Esophagus muscularis mucosa (tissue), 4 donors: ENCODE data around the gene UBE2J1. TPM values are rescaled to one million over a fixed set of nuclear protein-coding genes. Genes with fewer than 3 reads are reported as not detected.

Experiments used
- DNase-seq: peaks from one replicate; pipeline ENCODE4 v3.0.0-alpha.2; 2017; ENCODE audit errors: extremely low spot score
- H3K27ac ChIP-seq, 4 donors: fragments of 200-600 bp; sonication (generic); replicated peaks in 1 of 4; 1 replicate in 3 of 4; 2 replicates in 1 of 4; pipeline ENCODE4 v1.5.1; 2016 to 2019; ENCODE audit warnings: mild to moderate bottlenecking in 1 of 4
- H3K27me3 ChIP-seq, 4 donors: fragments of 200-600 bp; sonication (generic); one replicate each; pipeline versions ENCODE4 v1.5.1 to v1.6.0; 2016 to 2019
- H3K36me3 ChIP-seq, 4 donors: fragments of 200-600 bp; sonication (generic); one replicate each; pipeline ENCODE4 v1.5.1; 2016 to 2019
- H3K4me1 ChIP-seq, 4 donors: fragments of 200-600 bp; sonication (generic); one replicate each; pipeline ENCODE4 v1.5.1; 2016 to 2019
- H3K4me3 ChIP-seq, 4 donors: fragments of 200-600 bp; sonication (generic); 1 replicate in 2 of 4; 2 replicates in 2 of 4; pipeline ENCODE4 v1.5.1; 2016 to 2019; ENCODE audit warnings: mild to moderate bottlenecking in 4 of 4, moderate library complexity in 1 of 4
- H3K9me3 ChIP-seq, 4 donors: fragments of 200-600 bp; sonication (generic); 1 replicate in 3 of 4; 2 replicates in 1 of 4; pipeline ENCODE4 v1.5.1; 2016 to 2019
- EP300 ChIP-seq: sonication (generic); formaldehyde crosslinking; IDR thresholded peaks from one replicate; pipeline ENCODE4 v1.6.1; 2017; ENCODE audit warnings: antibody characterized with exemption
- POLR2A ChIP-seq: fragments of 450-650 bp; IDR thresholded peaks from one replicate; pipeline ENCODE4 v1.6.1; 2017; ENCODE audit warnings: antibody characterized with exemption, moderate library complexity, mild to moderate bottlenecking, low read depth
- POLR2AphosphoS5 ChIP-seq, 2 donors: sonication (generic); formaldehyde crosslinking; IDR thresholded peaks; one replicate each; pipeline ENCODE4 v1.6.1; 2017; ENCODE audit warnings: antibody characterized with exemption in 2 of 2
- WGBS: methylation state at CpG from one replicate; pipeline ENCODE4 v1.1.5; 2018; 5-methylcytosine and 5-hydroxymethylcytosine counted together
- intact Hi-C: fragments of 100-400 bp; cut with DNase I; formaldehyde crosslinking; loops from one replicate; pipeline ENCODE4 v1.15.1; 2023
- total RNA-seq, 4 donors: library from RNA; depleted of rRNA; stranded (reverse); fragments of >200 nt; gene quantifications; one replicate each; pipeline versions ENCODE4 v1.1.0 to v1.2.1, GENCODE V29; 2016
- TF ChIP-seq, protein P1 (sequence below), 3 experiments: fragments of 200-600 bp in 2 of 3; fragments of 450-650 bp in 1 of 3; sonication (generic) in 2 of 3; IDR thresholded peaks; one replicate each; pipeline ENCODE4 v1.5.1; 2017 to 2019; ENCODE audit warnings: antibody characterized with exemption in 3 of 3, mild to moderate bottlenecking in 2 of 3, moderate library complexity in 1 of 3

UBE2J1 gene
- total RNA-seq, 4 donors from 2014 or later: 31.0 to 36.6 (median 33.6) TPM

DNA sequence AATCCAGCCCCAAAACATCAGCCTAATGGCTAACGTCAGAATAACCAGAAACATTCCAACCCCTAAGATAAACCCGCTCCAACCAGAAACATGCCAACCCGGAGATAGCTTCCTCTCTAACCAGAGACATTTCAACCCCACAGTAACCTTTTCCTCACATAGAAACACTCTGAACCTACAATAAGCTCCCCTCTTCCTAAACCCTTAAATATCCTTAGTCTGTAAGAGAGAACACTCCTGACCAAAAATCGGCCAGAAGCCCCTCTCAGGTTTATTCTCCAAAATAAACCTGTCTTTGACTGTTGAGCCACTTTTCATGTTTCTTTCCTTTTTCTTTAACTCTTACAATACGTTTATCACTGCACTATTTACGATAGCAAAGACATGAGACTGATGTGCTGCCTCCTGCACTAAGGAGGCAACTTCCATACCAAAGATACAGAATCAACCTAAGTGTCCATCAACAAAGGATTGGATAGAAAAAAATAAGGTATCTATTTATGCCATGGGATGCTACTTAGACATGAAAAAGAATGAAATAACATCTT lies 32.4 kb downstream of the UBE2J1 start:
- no peak for DNase-seq
- Histone ChIP-seq H3K36me3 (peaks cover 0 to 10% (median 2%) of the 10 kb centered on the region in 4 donors), H3K4me3 (no peak overlapping the region), H3K27ac (no peak overlapping the region), H3K9me3 (peaks cover 0 to 3% (median 0%) of the 10 kb centered on the region in 4 donors), H3K4me1 (no peaks in the 10 kb centered on the region), H3K27me3 (no peaks in the 10 kb centered on the region)
- WGBS: 94% methylated on average over 6 of the region's 6 CpGs
- intact Hi-C loops: no loop called here
- TF ChIP-seq EP300 (no peak), POLR2AphosphoS5 (IDR thresholded peaks at IDR 0.05) (no peak), POLR2A (no peak)
- TF ChIP-seq, protein P1, sequence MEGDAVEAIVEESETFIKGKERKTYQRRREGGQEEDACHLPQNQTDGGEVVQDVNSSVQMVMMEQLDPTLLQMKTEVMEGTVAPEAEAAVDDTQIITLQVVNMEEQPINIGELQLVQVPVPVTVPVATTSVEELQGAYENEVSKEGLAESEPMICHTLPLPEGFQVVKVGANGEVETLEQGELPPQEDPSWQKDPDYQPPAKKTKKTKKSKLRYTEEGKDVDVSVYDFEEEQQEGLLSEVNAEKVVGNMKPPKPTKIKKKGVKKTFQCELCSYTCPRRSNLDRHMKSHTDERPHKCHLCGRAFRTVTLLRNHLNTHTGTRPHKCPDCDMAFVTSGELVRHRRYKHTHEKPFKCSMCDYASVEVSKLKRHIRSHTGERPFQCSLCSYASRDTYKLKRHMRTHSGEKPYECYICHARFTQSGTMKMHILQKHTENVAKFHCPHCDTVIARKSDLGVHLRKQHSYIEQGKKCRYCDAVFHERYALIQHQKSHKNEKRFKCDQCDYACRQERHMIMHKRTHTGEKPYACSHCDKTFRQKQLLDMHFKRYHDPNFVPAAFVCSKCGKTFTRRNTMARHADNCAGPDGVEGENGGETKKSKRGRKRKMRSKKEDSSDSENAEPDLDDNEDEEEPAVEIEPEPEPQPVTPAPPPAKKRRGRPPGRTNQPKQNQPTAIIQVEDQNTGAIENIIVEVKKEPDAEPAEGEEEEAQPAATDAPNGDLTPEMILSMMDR (IDR thresholded peaks at IDR 0.05): no peak

DNA sequence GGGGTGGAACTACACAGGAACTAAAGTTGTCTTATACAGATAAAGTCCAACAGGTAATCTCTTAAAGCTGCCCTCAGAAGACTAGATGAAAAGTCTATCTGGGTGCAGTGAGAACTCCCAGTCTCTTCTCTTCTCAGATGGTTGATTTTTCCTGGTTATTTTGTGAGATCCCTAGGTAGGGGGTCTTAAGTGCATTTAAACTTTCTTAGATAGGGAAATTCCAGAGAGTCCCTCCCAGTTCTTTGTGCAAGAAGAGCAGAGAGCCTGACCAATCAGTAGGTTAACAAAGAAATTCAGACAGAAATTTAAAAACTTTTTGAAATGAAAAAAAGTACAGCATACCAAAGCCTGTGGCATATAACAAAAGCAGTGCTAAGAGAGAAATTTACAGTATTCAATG lies 35.5 kb downstream of the UBE2J1 start:
- peaks cover 0 to 3% (median 0%) of the 10 kb centered on the region in 4 donors for H3K9me3 ChIP-seq
- intact Hi-C loops: no loop called here
- no peak for DNase-seq
- TF ChIP-seq EP300: no peak
- TF ChIP-seq, protein P1 (IDR thresholded peaks at IDR 0.05): no peak
- no peak for TF ChIP-seq POLR2A
- no peak for TF ChIP-seq POLR2AphosphoS5 (IDR thresholded peaks at IDR 0.05)
- H3K27me3 ChIP-seq: no peaks in the 10 kb centered on the region
- no peak overlapping the region for H3K4me3 ChIP-seq
- no peak overlapping the region for H3K27ac ChIP-seq
- peaks cover 0 to 14% (median 8%) of the 10 kb centered on the region in 4 donors for H3K36me3 ChIP-seq
- peaks cover 14 to 16% (median 15%) of the 10 kb centered on the region in 4 donors for H3K4me1 ChIP-seq

DNA sequence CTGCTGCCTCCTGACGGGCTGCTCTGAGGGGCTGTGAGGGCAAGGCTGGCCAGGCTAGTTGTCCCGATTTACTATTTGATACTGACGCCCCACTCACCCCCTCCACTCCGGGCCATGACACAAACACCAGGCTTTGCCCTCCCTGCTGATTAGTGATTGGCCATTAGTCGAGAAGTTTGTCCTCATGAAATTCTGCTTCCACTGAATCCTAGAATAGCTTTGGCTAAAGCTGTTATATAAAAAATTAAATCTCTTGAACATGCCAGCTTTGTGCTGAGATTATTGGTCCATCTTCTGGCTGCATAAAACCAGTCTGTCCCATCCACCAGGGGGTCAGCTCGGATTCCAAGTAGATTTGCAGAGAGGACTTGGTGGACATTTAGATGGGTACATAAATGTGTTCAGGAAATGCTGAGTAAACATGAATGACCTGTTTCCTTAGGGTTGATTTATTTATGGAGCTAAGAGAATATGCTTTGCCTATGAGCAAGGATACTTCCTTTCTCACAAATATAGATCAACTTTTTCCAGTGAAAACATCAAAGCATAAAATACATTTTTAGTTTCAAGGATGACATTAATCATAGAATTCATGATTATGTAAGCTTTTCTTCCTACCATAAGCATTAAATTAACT lies 37.2 kb downstream of the UBE2J1 start, which contains the start of gene GABRR2:
TSS of gene GABRR2 (minus strand) at position 51 of the 637 bp plus-strand sequence. CDS start 134 bp downstream, outside the sequence.
- Histone ChIP-seq H3K9me3 (peaks cover 0 to 3% (median 0%) of the 10 kb centered on the region in 4 donors), H3K4me1 (peaks cover 22 to 24% (median 23%) of the 10 kb centered on the region in 4 donors), H3K4me3 (no peak within 1 kb of the TSS), H3K27me3 (no peaks in the 10 kb centered on the region), H3K27ac (no peak within 1 kb of the TSS), H3K36me3 (peaks cover 0 to 9% (median 8%) of the 10 kb centered on the region in 4 donors)
- 94% methylated on average over 6 of the region's 6 CpGs for WGBS
- DNase-seq: no peak
- TF ChIP-seq, protein P1 (IDR thresholded peaks at IDR 0.05): no peak
- TF ChIP-seq POLR2A: no peak
- no peak for TF ChIP-seq POLR2AphosphoS5 (IDR thresholded peaks at IDR 0.05)
- no peak for TF ChIP-seq EP300
- intact Hi-C loops: no loop called here

DNA sequence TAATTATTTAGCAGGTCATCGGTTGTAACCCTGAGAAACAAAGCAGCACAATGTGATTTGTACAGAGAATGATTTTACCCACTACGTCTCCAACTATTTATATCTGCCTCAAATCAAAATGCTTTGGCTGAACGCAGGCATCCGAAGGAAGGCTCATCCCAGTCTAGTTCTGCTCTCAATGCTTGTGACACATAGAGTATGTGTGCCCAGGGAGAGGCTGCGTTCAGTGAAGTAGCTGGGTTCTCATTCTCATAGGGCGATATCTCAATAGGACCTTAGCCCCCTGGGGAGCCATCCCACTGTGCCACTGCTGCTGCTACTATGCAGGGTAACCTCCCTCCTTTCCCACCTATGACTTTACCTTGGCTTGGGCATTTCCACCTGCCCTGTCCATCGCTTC lies 37.8 kb downstream of the UBE2J1 start:
- peaks cover 0 to 9% (median 8%) of the 10 kb centered on the region in 4 donors for H3K36me3 ChIP-seq
- no peaks in the 10 kb centered on the region for H3K27me3 ChIP-seq
- DNase-seq: no peak
- TF ChIP-seq, protein P1 (IDR thresholded peaks at IDR 0.05): no peak
- TF ChIP-seq EP300 (no peak), POLR2A (no peak), POLR2AphosphoS5 (IDR thresholded peaks at IDR 0.05) (no peak)
- intact Hi-C loops: no loop called here
- no peak overlapping the region for H3K27ac ChIP-seq
- no peaks in the 10 kb centered on the region for H3K9me3 ChIP-seq
- H3K4me1 ChIP-seq: peaks cover 22 to 24% (median 23%) of the 10 kb centered on the region in 4 donors
- no peak overlapping the region for H3K4me3 ChIP-seq
- WGBS: 83% methylated on average over 7 of the region's 7 CpGs
